Measurements from ENCODE around the gene MYBPH.

DNA sequence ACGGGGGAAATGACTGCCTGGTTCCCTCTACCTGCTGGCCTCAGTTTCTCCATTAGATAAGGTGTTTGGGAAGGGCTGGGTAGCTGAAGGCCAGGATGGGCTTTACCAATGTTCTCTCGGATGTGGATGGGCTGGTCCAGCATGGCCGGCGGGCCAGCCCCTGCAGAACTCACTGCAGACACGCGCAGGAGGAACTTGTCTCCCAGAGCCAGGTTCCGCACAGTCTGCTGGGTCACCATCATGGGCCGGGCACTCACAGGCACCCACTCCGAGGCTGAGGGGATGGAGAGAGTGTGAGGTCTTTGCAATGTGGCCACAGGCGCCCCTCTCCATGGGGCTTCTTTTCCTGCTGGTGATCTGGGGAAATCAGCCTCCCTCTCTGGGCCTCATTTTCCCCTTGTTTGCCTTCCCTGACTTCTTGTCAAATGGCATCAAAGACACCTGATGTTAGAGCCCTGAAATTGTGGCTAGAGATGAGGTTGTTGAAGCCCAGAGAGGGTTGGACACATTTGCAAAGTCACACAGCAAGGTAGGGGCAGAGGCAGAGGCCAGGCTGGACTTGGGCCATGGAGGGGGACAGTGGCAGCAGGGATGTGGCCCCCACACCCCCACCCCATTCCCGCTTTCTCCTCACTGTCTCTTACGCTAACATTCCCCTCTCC lies 1.2 kb downstream of the MYBPH start:
- TF ChIP-seq, protein P1, sequence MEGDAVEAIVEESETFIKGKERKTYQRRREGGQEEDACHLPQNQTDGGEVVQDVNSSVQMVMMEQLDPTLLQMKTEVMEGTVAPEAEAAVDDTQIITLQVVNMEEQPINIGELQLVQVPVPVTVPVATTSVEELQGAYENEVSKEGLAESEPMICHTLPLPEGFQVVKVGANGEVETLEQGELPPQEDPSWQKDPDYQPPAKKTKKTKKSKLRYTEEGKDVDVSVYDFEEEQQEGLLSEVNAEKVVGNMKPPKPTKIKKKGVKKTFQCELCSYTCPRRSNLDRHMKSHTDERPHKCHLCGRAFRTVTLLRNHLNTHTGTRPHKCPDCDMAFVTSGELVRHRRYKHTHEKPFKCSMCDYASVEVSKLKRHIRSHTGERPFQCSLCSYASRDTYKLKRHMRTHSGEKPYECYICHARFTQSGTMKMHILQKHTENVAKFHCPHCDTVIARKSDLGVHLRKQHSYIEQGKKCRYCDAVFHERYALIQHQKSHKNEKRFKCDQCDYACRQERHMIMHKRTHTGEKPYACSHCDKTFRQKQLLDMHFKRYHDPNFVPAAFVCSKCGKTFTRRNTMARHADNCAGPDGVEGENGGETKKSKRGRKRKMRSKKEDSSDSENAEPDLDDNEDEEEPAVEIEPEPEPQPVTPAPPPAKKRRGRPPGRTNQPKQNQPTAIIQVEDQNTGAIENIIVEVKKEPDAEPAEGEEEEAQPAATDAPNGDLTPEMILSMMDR (IDR thresholded peaks at IDR 0.05; ENCODE audit: low read depth, low read length) = no peak
- no peak for TF ChIP-seq EZH2phosphoT487 (IDR thresholded peaks at IDR 0.05; ENCODE audit: low read depth)
